ENCODE data around the gene MTUS2.
A peak's percentile ranks its signal among the peaks of the same experiment; 100 is the strongest.
"Not testable (repeated sequence)": the region's sequence is repeated elsewhere in the genome, so short reads cannot be mapped to it uniquely, and the experiment has no call there.

The MTUS2 gene

DNA sequence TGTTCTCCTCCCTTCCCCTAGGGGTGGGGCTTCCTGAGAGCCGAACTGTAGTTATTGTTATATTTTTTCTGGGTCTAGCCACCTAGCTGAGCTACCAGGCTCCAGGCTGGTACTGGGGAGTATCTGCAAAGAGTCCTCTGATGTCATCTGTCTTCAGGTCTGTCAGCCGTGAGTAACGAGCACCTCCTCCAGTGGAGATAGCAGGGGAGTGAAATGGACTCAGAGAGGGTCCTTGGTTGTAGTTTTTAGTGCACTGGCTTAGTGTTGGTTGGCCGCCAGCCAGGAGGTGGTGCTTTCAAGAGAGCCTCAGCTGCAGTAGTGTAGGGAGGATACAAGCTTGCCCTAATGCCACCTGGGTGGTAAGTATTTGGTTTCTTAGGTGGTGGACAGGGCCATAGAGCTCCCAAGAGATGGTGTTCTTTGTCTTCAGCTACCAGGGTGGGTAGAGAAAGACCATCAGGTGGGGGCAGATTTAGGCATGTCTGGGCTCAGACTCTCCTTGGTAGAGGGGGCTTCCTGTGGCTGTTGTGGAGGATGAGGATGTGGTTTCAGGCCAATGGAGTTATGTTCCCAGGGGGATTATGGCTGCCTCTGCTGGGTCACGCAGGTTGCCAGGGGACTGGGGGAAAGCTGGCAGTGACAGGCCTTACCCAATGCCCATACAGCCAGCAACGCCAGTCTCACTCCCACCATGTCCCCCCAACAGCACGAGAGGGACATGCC, 525.9 kb downstream of the MTUS2 start:
- DNase-seq: not testable (repeated sequence)

DNA sequence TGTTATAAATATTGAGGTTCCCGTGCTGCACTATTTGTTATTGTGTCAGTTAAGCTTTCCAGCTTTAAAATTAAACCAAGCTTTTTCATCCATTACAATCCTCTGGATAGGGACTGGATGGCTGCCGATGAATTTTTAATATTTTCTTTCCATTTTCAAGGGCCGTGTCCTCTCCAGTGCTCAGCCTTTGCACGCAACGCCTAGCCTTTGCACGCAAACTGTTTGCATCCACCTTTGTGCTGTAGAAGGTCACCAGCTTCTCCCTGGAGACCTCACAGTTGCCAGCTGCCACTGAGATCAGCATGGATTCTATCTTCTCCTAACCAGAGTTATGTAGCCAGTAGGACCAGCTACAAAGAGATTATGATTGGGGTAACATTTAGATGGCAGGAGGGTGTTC, 534.9 kb downstream of the MTUS2 start:
- DNase-seq: no peak

- no peak for DNase-seq
Observed at GRCh38 chr13:29359181-29359580, 539.0 kb downstream of the MTUS2 start.

GRCh38 chr13:29361716-29362115, 541.6 kb downstream of the MTUS2 start:
- DNase-seq: no peak

DNA sequence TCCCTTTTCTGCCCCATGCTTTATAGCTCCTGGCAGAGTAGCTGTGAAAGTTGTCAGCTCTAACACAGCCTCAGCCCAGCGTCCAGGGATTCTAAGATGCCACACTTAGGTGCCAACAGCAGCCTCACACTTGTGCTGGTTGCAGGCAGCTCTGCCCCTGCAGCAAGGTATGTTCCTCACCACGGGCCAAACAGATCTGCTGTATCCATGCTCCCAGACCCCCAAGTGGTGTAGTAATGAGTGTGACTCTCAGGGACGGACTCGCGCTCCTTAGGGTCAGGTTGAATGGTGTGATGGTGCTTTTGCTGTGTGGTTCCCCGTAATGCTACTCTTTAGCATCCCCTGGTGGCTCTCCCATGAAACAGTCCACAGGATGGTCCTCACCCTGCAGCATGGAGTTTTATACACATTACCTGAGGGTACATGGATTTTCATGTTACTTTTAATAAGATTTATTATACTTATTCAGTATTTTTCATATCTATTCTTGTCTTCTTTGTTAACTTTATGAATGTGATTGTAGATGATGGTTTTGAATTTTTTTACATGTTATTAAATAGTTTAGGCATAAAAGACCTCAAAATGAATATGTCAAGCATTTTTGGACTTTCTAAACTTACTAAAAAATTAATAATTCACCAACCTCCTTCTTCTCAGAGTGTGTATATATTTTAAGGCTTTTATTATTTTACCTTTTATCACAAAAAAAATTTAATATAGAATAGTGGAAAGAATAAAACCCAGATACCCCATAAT, 542.9 kb downstream of the MTUS2 start:
- DNase-seq: peak; percentile 51

GRCh38 chr13:29369060-29369743, 549.1 kb downstream of the MTUS2 start:
- DNase-seq: no peak

DNA sequence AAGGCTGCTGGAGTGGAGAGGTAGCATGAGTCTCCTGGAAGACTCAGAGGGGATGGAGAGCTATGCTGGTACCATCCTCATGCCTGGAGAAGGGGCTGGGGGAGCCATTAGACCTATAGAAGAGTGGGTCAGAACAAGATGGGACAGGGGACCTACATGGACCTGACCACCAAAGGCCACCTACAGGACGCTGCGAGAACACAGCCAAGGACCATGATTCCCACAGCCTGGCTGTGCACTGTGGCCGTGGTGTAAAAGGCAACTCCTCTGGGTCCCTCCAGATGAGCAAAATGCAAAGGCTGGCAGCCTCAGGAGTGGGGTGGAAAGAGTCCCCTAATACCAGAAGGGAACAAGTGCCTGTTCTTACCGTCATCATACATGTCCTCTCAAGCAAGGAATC, 559.1 kb downstream of the MTUS2 start:
- no peak for DNase-seq

DNA sequence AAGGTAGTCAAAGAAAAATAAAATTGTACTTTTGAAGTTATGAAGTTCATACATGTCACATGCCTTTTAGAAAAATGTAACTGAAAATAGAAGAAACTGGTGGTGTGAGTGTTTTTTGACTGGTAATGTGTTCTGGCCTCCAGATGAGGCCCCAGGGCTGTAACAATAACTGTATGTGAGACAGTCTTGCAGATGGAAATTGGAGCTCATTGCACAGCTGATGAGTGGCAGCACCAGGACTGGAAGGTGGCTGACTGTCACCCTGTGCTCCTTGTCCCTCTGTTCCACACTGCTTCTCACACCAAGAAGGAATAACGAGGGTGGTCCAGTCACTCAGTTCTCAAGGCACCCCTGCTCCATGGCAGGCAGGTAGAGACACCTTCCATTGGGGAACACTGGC, 559.7 kb downstream of the MTUS2 start:
- DNase-seq: no peak

GRCh38 chr13:29382021-29382420, 561.9 kb downstream of the MTUS2 start:
- DNase-seq: no peak

GRCh38 chr13:29383476-29383875, 563.3 kb downstream of the MTUS2 start:
- no peak for DNase-seq

GRCh38 chr13:29384466-29384865, 564.3 kb downstream of the MTUS2 start:
- DNase-seq: no peak

DNA sequence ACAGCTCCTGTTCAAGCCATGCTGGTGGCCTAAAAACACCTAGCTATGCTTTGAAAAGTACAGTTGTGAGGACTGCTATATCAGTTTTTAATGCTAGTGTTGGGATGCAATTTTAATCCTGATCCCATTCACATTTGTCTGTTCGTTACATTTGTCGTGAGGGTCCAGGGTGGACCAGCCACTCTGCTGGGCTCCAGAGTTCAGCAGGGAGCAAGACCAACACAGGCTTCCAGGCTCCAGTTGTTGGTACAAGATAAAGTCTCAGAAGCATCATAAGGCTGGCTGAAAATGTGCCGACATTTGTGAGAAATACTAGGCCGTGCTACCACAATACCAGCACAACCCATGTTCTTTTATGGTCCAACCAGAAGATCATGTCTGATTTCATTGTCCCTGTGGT, 564.7 kb downstream of the MTUS2 start:
- DNase-seq: no peak

- no peak for DNase-seq
Observed at GRCh38 chr13:29386246-29386645, 566.1 kb downstream of the MTUS2 start.

GRCh38 chr13:29390598-29390997, 570.5 kb downstream of the MTUS2 start:
- DNase-seq: not testable (repeated sequence)

DNA sequence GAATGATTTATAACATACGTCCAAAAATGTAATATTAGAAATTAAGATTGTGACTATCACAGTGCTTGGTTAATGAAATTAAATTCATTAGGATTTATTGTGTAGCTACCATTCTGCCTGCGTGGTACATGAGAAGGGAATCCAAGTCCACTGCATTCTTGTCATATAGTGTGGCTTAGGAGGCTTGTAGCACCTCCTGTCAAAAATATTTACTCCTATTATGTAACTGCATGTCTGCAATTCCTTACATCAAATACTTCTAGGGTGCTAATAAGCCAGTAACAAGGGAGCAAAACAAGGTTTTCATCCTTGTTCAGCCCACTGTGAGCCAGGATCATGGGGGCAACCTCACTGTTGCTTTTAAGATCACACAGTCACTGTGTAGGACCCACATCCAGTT, 576.3 kb downstream of the MTUS2 start:
- no peak for DNase-seq

DNA sequence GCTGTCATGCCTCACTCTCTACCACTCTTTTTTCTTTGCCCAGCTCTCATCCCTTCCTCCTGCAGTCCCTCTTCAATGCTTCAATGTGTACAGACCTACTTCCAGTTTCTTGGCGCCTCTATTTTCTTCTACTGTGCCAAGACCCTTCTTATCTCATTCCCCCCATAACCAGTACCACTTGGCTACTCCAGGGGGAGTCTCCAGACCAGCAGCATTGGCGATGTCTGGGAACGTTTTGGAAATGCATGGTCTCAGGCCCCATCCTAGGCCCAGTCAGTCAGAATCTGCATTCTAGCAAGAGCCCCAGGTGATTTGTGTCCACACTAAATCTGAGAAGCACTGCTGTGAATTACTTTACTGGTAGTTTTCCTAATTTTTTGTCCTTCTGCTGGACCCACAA, 577.1 kb downstream of the MTUS2 start:
- DNase-seq: no peak

- DNase-seq: peak; percentile 35
Observed at GRCh38 chr13:29402166-29402636, 582.1 kb downstream of the MTUS2 start.

- DNase-seq: no peak
Observed at GRCh38 chr13:29405401-29405800, 585.3 kb downstream of the MTUS2 start.

DNA sequence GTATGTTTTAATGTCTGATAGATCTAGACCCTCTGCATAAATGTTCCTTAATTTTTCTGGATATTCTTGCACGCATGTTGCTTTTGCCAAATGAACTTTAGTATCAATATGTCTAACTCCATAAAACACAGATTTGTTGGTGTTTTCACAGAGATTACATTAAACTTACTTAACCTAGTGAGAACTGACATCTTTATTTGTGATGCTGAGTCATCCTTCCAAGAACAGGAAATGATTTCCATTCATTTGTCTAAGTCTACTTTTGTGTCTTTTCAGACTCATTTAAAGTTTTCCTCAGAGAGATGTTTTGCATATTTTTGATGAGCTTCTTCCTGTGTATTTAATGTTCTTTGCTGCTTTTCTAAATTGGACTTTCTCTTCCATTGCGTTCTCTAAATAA, 591.3 kb downstream of the MTUS2 start:
- no peak for DNase-seq

DNA sequence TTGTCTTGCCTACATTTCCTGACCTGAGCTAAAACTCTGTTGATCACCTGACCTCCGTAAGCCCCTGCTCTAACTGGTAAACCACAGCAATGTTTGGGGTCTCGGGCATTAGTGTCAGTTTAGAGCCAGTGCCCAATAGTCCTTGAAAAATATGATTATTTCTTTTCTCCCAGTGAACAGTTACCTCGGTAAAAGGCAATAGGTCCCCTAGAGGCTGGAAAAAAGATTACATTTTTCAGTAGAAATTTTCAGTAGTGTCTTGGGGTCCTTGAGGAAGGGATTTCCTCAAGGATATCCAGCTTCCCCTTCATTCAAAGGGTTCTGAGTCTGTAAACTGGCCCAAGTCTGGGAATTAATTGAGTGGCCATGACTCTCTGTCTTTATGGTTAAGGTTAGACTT, 597.9 kb downstream of the MTUS2 start:
- no peak for DNase-seq

DNA sequence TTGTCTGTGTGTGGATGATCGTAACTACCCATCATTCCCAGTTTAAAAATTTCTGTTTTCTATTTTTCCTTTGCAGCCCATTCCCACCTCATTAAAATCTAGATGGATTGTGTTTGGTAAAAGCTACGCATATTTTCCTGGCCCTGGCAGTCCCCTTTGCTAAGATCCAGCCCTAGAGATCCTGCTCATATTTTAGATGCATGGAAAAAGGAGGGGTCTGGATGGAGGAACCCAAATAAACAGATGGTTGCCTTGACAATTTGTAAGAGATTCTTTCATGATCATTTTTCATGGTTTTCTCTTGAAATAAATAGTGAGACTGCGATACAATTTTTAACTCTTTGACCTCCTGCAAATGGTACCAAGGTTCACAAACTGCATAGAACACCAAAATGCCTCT, 601.0 kb downstream of the MTUS2 start:
- DNase-seq: no peak

DNA sequence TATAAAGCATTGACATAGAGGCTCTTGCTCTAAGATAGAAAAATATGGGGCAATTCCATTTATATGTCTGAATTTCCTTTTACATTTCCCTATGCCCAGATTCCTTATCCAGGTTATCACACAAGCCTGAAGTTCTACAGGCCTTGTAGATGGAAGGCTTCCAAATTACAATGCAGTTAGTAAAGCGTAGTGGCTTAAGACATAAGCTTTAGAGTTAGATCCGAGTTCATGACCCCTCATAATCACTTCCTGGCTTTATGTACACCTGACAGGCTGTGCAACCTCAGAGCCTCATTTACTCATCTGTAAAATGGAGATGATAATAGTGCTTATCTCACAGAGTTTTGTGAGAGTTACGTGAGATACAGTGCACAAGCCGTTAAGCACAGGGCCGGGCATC, 601.9 kb downstream of the MTUS2 start:
- DNase-seq: no peak

GRCh38 chr13:29423050-29423449, 602.9 kb downstream of the MTUS2 start:
- DNase-seq: no peak

- no peak for DNase-seq
Observed at GRCh38 chr13:29427937-29428309, 607.8 kb downstream of the MTUS2 start.
